ENCODE results near the gene EEF1A2.

Gene EEF1A2

GRCh38 chr20:63536997-63537524, 38.2 kb upstream of the EEF1A2 start, which contains the start of gene PTK6:
Gene PTK6, minus strand, starts transcription at chr20:63537376. Its CDS starts 62 bp downstream, at chr20:63537314.
- no peak for DNase-seq (ENCODE audit: low read depth)
- peak within 1 kb of the TSS; percentile 22 for H3K4me3 ChIP-seq (ENCODE audit: control insufficient read depth, low read depth, low read length)
- TF ChIP-seq CTCF (conservative IDR thresholded peaks at IDR 0.05; ENCODE audit: control insufficient read depth, insufficient read depth, low read depth, low read length): no peak

- no peak overlapping the region for H3K4me3 ChIP-seq (ENCODE audit: control insufficient read depth, low read depth, low read length)
- peak; percentile 57 for DNase-seq (ENCODE audit: low read depth)
- no peak for TF ChIP-seq CTCF (conservative IDR thresholded peaks at IDR 0.05; ENCODE audit: control insufficient read depth, insufficient read depth, low read depth, low read length)
Observed at GRCh38 chr20:63536241-63536977, 37.5 kb upstream of the EEF1A2 start.

GRCh38 chr20:63534831-63535651, 36.2 kb upstream of the EEF1A2 start:
- peak; percentile 24 for DNase-seq (ENCODE audit: low read depth)
- no peak for TF ChIP-seq CTCF (conservative IDR thresholded peaks at IDR 0.05; ENCODE audit: control insufficient read depth, insufficient read depth, low read depth, low read length)
- no peak overlapping the region for H3K4me3 ChIP-seq (ENCODE audit: control insufficient read depth, low read depth, low read length)

DNA sequence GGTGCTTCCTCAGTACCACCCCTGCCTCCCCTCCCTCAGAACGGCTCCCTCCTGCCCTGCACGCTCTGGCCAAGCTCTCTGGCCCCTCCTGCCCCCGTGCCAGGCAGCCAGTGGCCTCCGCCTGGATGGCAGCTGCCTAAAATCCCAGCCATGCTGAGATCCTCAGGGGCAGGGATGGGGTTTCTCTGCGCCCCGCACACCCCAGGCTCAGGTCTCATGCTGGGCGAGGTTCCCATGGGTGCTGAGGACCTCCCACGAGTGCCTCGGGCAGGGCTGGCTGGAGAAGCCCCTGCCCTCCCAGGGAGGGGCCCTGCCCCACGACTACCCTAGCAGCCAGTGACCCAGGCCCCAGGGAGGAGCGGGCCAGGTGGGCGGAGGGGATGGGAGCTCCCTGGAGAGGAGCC, 35.5 kb upstream of the EEF1A2 start:
- no peak for TF ChIP-seq CTCF (conservative IDR thresholded peaks at IDR 0.05; ENCODE audit: control insufficient read depth, insufficient read depth, low read depth, low read length)
- H3K4me3 ChIP-seq (ENCODE audit: control insufficient read depth, low read depth, low read length): no peak overlapping the region
- no peak for DNase-seq (ENCODE audit: low read depth)

- no peak for TF ChIP-seq CTCF (conservative IDR thresholded peaks at IDR 0.05; ENCODE audit: control insufficient read depth, insufficient read depth, low read depth, low read length)
- H3K4me3 ChIP-seq (ENCODE audit: control insufficient read depth, low read depth, low read length): no peak overlapping the region
- no peak for DNase-seq (ENCODE audit: low read depth)
Observed at GRCh38 chr20:63533871-63534393, 35.0 kb upstream of the EEF1A2 start.

- DNase-seq (ENCODE audit: low read depth): no peak
- H3K4me3 ChIP-seq (ENCODE audit: control insufficient read depth, low read depth, low read length): no peak overlapping the region
- no peak for TF ChIP-seq CTCF (conservative IDR thresholded peaks at IDR 0.05; ENCODE audit: control insufficient read depth, insufficient read depth, low read depth, low read length)
Observed at GRCh38 chr20:63533388-63533787, 34.5 kb upstream of the EEF1A2 start.

Data from fibroblast of mammary gland (primary cell).